ENCODE results near the gene CTTN. TPM values are rescaled to one million over a fixed set of nuclear protein-coding genes. Genes with fewer than 3 reads are reported as not detected.

The CTTN gene
- total RNA-seq, 1 experiment from 2014 or later = 503 TPM

GRCh38 chr11:70353329-70353728 lies 45.0 kb upstream of the CTTN start:
- ATAC-seq = no peak
- POLR2A ChIA-PET = no interaction called here
- no TSS peak for BruUV-seq (replicated peaks)

GRCh38 chr11:70353900-70354568 lies 44.3 kb upstream of the CTTN start:
- intact Hi-C loops (cut with micrococcal nuclease; ENCODE audit: unreplicated experiment) = no loop called here
- peaks cover 21% of the 10 kb centered on the region for H3K36me3 ChIP-seq (ENCODE audit: control insufficient read depth, insufficient read depth, low read length)
- TF ChIP-seq TCF7L2 (IDR thresholded peaks at IDR 0.05; ENCODE audit: low read depth, low read length) = no peak
- no peak overlapping the region for H3K27ac ChIP-seq (ENCODE audit: low read length)
- no peak for DNase-seq (ENCODE audit: low read depth, low spot score)
- ChIA-PET POLR2A (no interaction called here), CTCF (no interaction called here)
- no peak overlapping the region for H3K4me3 ChIP-seq (ENCODE audit: low read depth in 2 of 2, low read length in 2 of 2)
- H3K4me1 ChIP-seq (ENCODE audit: control insufficient read depth, insufficient read depth, low read length) = no peaks in the 10 kb centered on the region
- H3K9me3 ChIP-seq (ENCODE audit: control insufficient read depth, insufficient read depth, low read depth, low read length) = no peaks in the 10 kb centered on the region
- in situ Hi-C loops (cut with HindIII; ENCODE audit: low pct_unique_long_range_greater_than_20kb, low sequenced_read_pairs) = no loop called here
- no peak for ATAC-seq
- no peaks in the 10 kb centered on the region for H3K27me3 ChIP-seq (ENCODE audit: control insufficient read depth, insufficient read depth, low read length)
- BruUV-seq (replicated peaks) = no TSS peak

More at GRCh38 chr11:70353329-70353728, 45.0 kb upstream of the CTTN start:
- Histone ChIP-seq H3K27me3 (ENCODE audit: control insufficient read depth, insufficient read depth, low read length) (no peaks in the 10 kb centered on the region), H3K27ac (ENCODE audit: low read length) (no peak overlapping the region), H3K4me1 (ENCODE audit: control insufficient read depth, insufficient read depth, low read length) (no peaks in the 10 kb centered on the region), H3K4me3 (ENCODE audit: low read depth in 2 of 2, low read length in 2 of 2) (no peak overlapping the region), H3K36me3 (ENCODE audit: control insufficient read depth, insufficient read depth, low read length) (peaks cover 21% of the 10 kb centered on the region), H3K9me3 (ENCODE audit: control insufficient read depth, insufficient read depth, low read depth, low read length) (no peaks in the 10 kb centered on the region)
- intact Hi-C loops (cut with micrococcal nuclease; ENCODE audit: unreplicated experiment) = no loop called here
- DNase-seq (ENCODE audit: low read depth, low spot score) = no peak
- in situ Hi-C loops (cut with HindIII; ENCODE audit: low pct_unique_long_range_greater_than_20kb, low sequenced_read_pairs) = no loop called here
- CTCF ChIA-PET = no interaction called here
- TF ChIP-seq CTCF (IDR thresholded peaks at IDR 0.05) (no peak), REST (IDR thresholded peaks at IDR 0.05; ENCODE audit: insufficient read depth in 1 of 2, low read depth in 2 of 2, low read length in 1 of 2) (no peak), SIN3A (IDR thresholded peaks at IDR 0.05; ENCODE audit: borderline replicate concordance, insufficient read depth, low read depth, low read length) (no peak), POLR2AphosphoS5 (IDR thresholded peaks at IDR 0.05; ENCODE audit: low read depth, low read length) (no peak), TCF7L2 (IDR thresholded peaks at IDR 0.05; ENCODE audit: low read depth, low read length) (no peak)

GRCh38 chr11:70354629-70355028 lies 43.7 kb upstream of the CTTN start:
- no peak for TF ChIP-seq CTCF (IDR thresholded peaks at IDR 0.05)
- TF ChIP-seq TCF7L2 (IDR thresholded peaks at IDR 0.05; ENCODE audit: low read depth, low read length) = no peak
- TF ChIP-seq POLR2AphosphoS5 (IDR thresholded peaks at IDR 0.05; ENCODE audit: low read depth, low read length) = no peak
- no peak for TF ChIP-seq REST (IDR thresholded peaks at IDR 0.05; ENCODE audit: insufficient read depth in 1 of 2, low read depth in 2 of 2, low read length in 1 of 2)
- no peak for TF ChIP-seq SIN3A (IDR thresholded peaks at IDR 0.05; ENCODE audit: borderline replicate concordance, insufficient read depth, low read depth, low read length)
- Histone ChIP-seq H3K27ac (ENCODE audit: low read length) (no peak overlapping the region), H3K4me3 (ENCODE audit: low read depth in 2 of 2, low read length in 2 of 2) (no peak overlapping the region), H3K9me3 (ENCODE audit: control insufficient read depth, insufficient read depth, low read depth, low read length) (no peaks in the 10 kb centered on the region), H3K4me1 (ENCODE audit: control insufficient read depth, insufficient read depth, low read length) (no peaks in the 10 kb centered on the region), H3K36me3 (ENCODE audit: control insufficient read depth, insufficient read depth, low read length) (peaks cover 20% of the 10 kb centered on the region), H3K27me3 (ENCODE audit: control insufficient read depth, insufficient read depth, low read length) (no peaks in the 10 kb centered on the region)
- ChIA-PET CTCF (no interaction called here), POLR2A (no interaction called here)
- intact Hi-C loops (cut with micrococcal nuclease; ENCODE audit: unreplicated experiment) (no loop called here), in situ Hi-C loops (cut with HindIII; ENCODE audit: low pct_unique_long_range_greater_than_20kb, low sequenced_read_pairs) (no loop called here)
- DNase-seq (ENCODE audit: low read depth, low spot score) (no peak), ATAC-seq (no peak)
- BruUV-seq (replicated peaks) = no TSS peak

Measured in Panc1 (cell line).